A549 (cell line): ENCODE data around the gene CHPT1. TPM values are rescaled to one million over a fixed set of nuclear protein-coding genes. Genes with fewer than 3 reads are reported as not detected.

Experiments used
- ATAC-seq, 2 experiments: fragments of 200-7000 bp in 1 of 2; fragments of >200 bp in 1 of 2; cut with Nextera tagmentation in 1 of 2; cut with Tn5 transposase in 1 of 2; 3 replicates each; pipeline versions ENCODE4 v1.8.0 to v1.9.1; 2018 to 2020; ENCODE audit warnings: mild to moderate bottlenecking in 1 of 2, moderate library complexity in 1 of 2
- CTCF ChIA-PET: fragments of 300-600 bp; sonication (Branson Sonifier 250); formaldehyde crosslinking; extraction: SDS; loops from one replicate; lab custom pipeline; 2021; ENCODE audit warnings: antibody characterized with exemption, inconsistent platforms; lab: Yijun Ruan, JAX
- POLR2A ChIA-PET: fragments of 350-600 bp; formaldehyde crosslinking; extraction: SDS; loops from one replicate; lab custom pipeline; 2021; ENCODE audit warnings: antibody characterized with exemption, inconsistent platforms; lab: Yijun Ruan, JAX
- DNase-seq, 2 experiments: peaks; one replicate each; pipeline versions ENCODE4 v3.0.0 to v3.0.0-alpha.2; 2011 to 2016; ENCODE audit warnings: low read depth in 1 of 2, low spot score in 1 of 2
- FAIRE-seq: peaks from 2 replicates; lab custom pipeline; 2011; peaks lifted over from hg19 to GRCh38; lab: Jason Lieb, UNC
- H3K27ac ChIP-seq, 2 experiments: fragments of >200 bp; sonication (Bioruptor Twin); formaldehyde crosslinking; 3 replicates each; pipeline ENCODE4 v1.5.1; 2016 to 2017
- H3K4me1 ChIP-seq: fragments of >200 bp; sonication (Bioruptor Twin); formaldehyde crosslinking; 3 replicates; pipeline ENCODE4 v1.6.1; 2016
- H3K4me2 ChIP-seq: fragments of >200 bp; sonication (Bioruptor Twin); formaldehyde crosslinking; 3 replicates; pipeline ENCODE4 v1.6.1; 2016
- H3K4me3 ChIP-seq: fragments of >200 bp; sonication (Bioruptor Twin); formaldehyde crosslinking; 3 replicates; pipeline ENCODE4 v1.5.1; 2016
- H3K9me3 ChIP-seq: fragments of >200 bp; sonication (Bioruptor Twin); formaldehyde crosslinking; 3 replicates; pipeline ENCODE4 v1.6.1; 2016
- CBX8 ChIP-seq: fragments of 200-600 bp; sonication (generic); IDR thresholded peaks from 2 replicates; pipeline ENCODE4 v1.6.1; 2016
- CHD2 ChIP-seq: fragments of 150-350 bp; IDR thresholded peaks from 2 replicates; pipeline ENCODE4 v1.6.1; 2014; ENCODE audit warnings: low read length; ENCODE audit not compliant: partially characterized antibody
- CTCF ChIP-seq: fragments of >200 bp; sonication (Bioruptor Twin); formaldehyde crosslinking; IDR thresholded peaks from 3 replicates; pipeline ENCODE4 v1.5.1; 2016
- E2F6 ChIP-seq: IDR thresholded peaks from 2 replicates; pipeline ENCODE4 v1.6.1; 2012; ENCODE audit warnings: low read depth, borderline replicate concordance
- EHF ChIP-seq: fragments of 250-450 bp; sonication (Bioruptor Pico); IDR thresholded peaks from 2 replicates; pipeline ENCODE4 v1.5.0; 2020; ENCODE audit warnings: mild to moderate bottlenecking
- ESRRA ChIP-seq: fragments of 150-350 bp; IDR thresholded peaks from 2 replicates; pipeline ENCODE4 v1.6.1; 2014; ENCODE audit warnings: mild to moderate bottlenecking, low read length, borderline replicate concordance
- FOXS1 ChIP-seq: fragments of 250-450 bp; sonication (Bioruptor Pico); IDR thresholded peaks from 2 replicates; pipeline ENCODE4 v1.5.0; 2020; ENCODE audit warnings: mild to moderate bottlenecking, moderate library complexity
- HDAC2 ChIP-seq: fragments of 200-600 bp; sonication (generic); IDR thresholded peaks from 2 replicates; pipeline ENCODE4 v1.6.1; 2016
- MAFK ChIP-seq: fragments of 450-650 bp; IDR thresholded peaks from 2 replicates; pipeline ENCODE4 v1.6.1; 2014; ENCODE audit not compliant: partially characterized antibody
- PHF8 ChIP-seq: fragments of 200-600 bp; sonication (generic); IDR thresholded peaks from 2 replicates; pipeline ENCODE4 v1.6.1; 2016; ENCODE audit warnings: low read depth, mild to moderate bottlenecking, antibody characterized with exemption, moderate library complexity, borderline replicate concordance
- POLR2AphosphoS2 ChIP-seq: conservative IDR thresholded peaks from 2 replicates; pipeline ENCODE4 v1.6.1; 2012; ENCODE audit warnings: low read length, improper control_type of control experiment, inconsistent platforms
- RAD21 ChIP-seq, 2 experiments: fragments of >200 bp in 1 of 2; sonication (Bioruptor Twin) in 1 of 2; formaldehyde crosslinking in 1 of 2; IDR thresholded peaks in 1 of 2; conservative IDR thresholded peaks in 1 of 2; 2 replicates in 1 of 2; 3 replicates in 1 of 2; pipeline ENCODE4 v1.6.1; 2012 to 2018; ENCODE audit warnings: inconsistent platforms in 1 of 2
- RFX5 ChIP-seq: fragments of 450-650 bp; IDR thresholded peaks from 2 replicates; pipeline ENCODE4 v1.7.1; 2014; ENCODE audit warnings: antibody characterized with exemption, mild to moderate bottlenecking, moderate library complexity
- RNF2 ChIP-seq: fragments of 200-600 bp; sonication (generic); IDR thresholded peaks from 2 replicates; pipeline ENCODE4 v1.6.1; 2016; ENCODE audit warnings: low read depth, mild to moderate bottlenecking, antibody characterized with exemption, moderate library complexity, borderline replicate concordance
- SMC3 ChIP-seq: fragments of >200 bp; sonication (Bioruptor Twin); formaldehyde crosslinking; IDR thresholded peaks from 3 replicates; pipeline ENCODE4 v1.6.1; 2018; ENCODE audit warnings: inconsistent platforms
- SREBF2 ChIP-seq: fragments of 450-650 bp; IDR thresholded peaks from 2 replicates; pipeline ENCODE4 v1.6.1; 2014; ENCODE audit warnings: mild to moderate bottlenecking, moderate library complexity
- WGBS: methylation state at CpG from one replicate; pipeline ENCODE4 v1.1.6; 2017; ENCODE audit errors: missing lambda C conversion rate; 5-methylcytosine and 5-hydroxymethylcytosine counted together
- polyA plus RNA-seq, 4 experiments: library from polyadenylated mRNA; depleted of rRNA in 3 of 4; stranded (reverse); fragments of >200 nt; fragmentation: RNase III in 1 of 4; extraction: RNeasy Plus Mini Kit Qiagen cat#74134 plus additional on column Dnase treatment in 1 of 4; gene quantifications; 2 replicates in 3 of 4; 3 replicates in 1 of 4; pipeline ENCODE4 v1.2.3, GENCODE V29; 2011 to 2017
- TF ChIP-seq, protein P1 (sequence below): fragments of 450-650 bp; IDR thresholded peaks from 2 replicates; pipeline ENCODE4 v1.6.1; 2014; ENCODE audit warnings: antibody characterized with exemption
- TF ChIP-seq, protein P2 (sequence below): IDR thresholded peaks from 2 replicates; pipeline ENCODE4 v1.6.1; 2012
- TF ChIP-seq, protein P3 (sequence below): fragments of 250-450 bp; sonication (Bioruptor Pico); IDR thresholded peaks from 2 replicates; pipeline ENCODE4 v1.5.0; 2021; ENCODE audit warnings: mild to moderate bottlenecking, moderate library complexity, borderline replicate concordance

The CHPT1 gene
- polyA plus RNA-seq, 2 of the 4 experiments (the other 2 are of a cell fraction): 52.0 to 102 TPM

GRCh38 chr12:101772012-101772775 lies 74.8 kb downstream of the CHPT1 start:
- no peak for FAIRE-seq
- TF ChIP-seq EHF (CRISPR knock-in tag) (no peak), SREBF2 (no peak), RFX5 (no peak), HDAC2 (no peak), FOXS1 (CRISPR knock-in tag) (no peak), PHF8 (no peak), CHD2 (no peak), CBX8 (no peak), E2F6 (no peak), CTCF (no peak), RNF2 (no peak), ESRRA (no peak), MAFK (no peak), SMC3 (no peak)
- TF ChIP-seq, protein P1, sequence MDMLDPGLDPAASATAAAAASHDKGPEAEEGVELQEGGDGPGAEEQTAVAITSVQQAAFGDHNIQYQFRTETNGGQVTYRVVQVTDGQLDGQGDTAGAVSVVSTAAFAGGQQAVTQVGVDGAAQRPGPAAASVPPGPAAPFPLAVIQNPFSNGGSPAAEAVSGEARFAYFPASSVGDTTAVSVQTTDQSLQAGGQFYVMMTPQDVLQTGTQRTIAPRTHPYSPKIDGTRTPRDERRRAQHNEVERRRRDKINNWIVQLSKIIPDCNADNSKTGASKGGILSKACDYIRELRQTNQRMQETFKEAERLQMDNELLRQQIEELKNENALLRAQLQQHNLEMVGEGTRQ: no peak
- TF ChIP-seq, protein P2, sequence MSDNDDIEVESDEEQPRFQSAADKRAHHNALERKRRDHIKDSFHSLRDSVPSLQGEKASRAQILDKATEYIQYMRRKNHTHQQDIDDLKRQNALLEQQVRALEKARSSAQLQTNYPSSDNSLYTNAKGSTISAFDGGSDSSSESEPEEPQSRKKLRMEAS: no peak
- TF ChIP-seq, protein P3, sequence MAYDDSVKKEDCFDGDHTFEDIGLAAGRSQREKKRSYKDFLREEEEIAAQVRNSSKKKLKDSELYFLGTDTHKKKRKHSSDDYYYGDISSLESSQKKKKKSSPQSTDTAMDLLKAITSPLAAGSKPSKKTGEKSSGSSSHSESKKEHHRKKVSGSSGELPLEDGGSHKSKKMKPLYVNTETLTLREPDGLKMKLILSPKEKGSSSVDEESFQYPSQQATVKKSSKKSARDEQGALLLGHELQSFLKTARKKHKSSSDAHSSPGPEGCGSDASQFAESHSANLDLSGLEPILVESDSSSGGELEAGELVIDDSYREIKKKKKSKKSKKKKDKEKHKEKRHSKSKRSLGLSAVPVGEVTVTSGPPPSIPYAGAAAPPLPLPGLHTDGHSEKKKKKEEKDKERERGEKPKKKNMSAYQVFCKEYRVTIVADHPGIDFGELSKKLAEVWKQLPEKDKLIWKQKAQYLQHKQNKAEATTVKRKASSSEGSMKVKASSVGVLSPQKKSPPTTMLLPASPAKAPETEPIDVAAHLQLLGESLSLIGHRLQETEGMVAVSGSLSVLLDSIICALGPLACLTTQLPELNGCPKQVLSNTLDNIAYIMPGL: no peak
- TF ChIP-seq, all 56 proteins: peak for 0
- Histone ChIP-seq H3K9me3 (no peaks in the 10 kb centered on the region), H3K4me3 (no peak overlapping the region), H3K27ac (no peak overlapping the region), H3K4me1 (no peaks in the 10 kb centered on the region), H3K4me2 (no peak overlapping the region)
- CTCF ChIA-PET: interaction anchor here (0.9 to 3.6 kb wide), 13 partner anchors 9 to 1039 kb away, joined by 3 to 78 read pairs (median 14); partner anchors contain the start of gene GNPTAB
- DNase-seq (no peak), ATAC-seq (no peak)
- 89% methylated on average over 5 of the region's 5 CpGs for WGBS
- POLR2A ChIA-PET: no interaction called here

DNA sequence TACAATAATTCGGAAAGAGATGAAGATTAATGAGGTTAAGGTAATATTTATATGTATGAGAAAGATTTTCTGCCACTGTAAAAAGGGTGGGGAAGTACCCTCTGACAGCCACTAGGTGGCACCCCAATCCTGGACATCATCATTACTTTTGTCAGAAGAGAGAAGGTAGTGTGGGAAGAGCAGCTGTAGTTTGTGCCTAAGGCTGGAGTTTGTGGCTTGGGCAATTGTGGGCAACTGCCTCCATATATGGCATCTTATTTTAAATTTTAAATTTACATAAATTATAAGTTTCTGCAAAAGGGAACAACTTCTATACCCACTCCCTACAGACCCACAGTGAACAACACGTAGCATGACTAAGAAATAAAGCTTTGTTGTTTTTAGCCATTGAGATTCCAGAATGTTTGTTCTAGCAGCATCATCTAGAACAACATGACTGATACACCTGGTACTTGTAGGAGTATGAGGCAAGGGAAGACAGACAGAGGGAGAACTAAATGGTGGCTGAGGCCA lies 76.3 kb downstream of the CHPT1 start:
- TF ChIP-seq RAD21 (conservative IDR thresholded peaks at IDR 0.05 in 1 of 2, IDR thresholded peaks at IDR 0.05 in 1 of 2) (peak; percentile 91 to 93), SMC3 (peak; percentile 78), CTCF (peak; percentile 97), POLR2AphosphoS2 (no peak)
- POLR2A ChIA-PET: interaction anchor here (0.6 to 1.2 kb wide), 3 partner anchors 56 to 66 kb away, joined by 3 to 6 read pairs (median 4); partner anchors contain the start of gene GNPTAB
- CTCF ChIA-PET: interaction anchor here (0.6 to 3.6 kb wide), 39 partner anchors 8 to 1775 kb away, joined by 3 to 78 read pairs (median 4); partner anchors contain the start of genes ARL1 and GNPTAB
- Histone ChIP-seq H3K4me2 (no peak overlapping the region), H3K9me3 (no peaks in the 10 kb centered on the region), H3K4me1 (no peaks in the 10 kb centered on the region), H3K4me3 (no peak overlapping the region), H3K27ac (no peak overlapping the region)
- ATAC-seq: peak; percentile 86 to 94
- peak; percentile 70 for FAIRE-seq
- DNase-seq: peak; percentile 65 to 76
- WGBS: 48% methylated on average over 2 of the region's 2 CpGs
